Trophoblast cell (in vitro differentiated cells and primary cell): ENCODE measurements around the gene EGR4.

Source experiments
- DNase-seq, 2 donors: peaks; one replicate each; pipeline ENCODE4 v3.0.0-alpha.2; 2016
- H2AFZ ChIP-seq: 2 replicates; pipeline ENCODE4 v1.6.1; 2013; ENCODE audit warnings: low read length, moderate library complexity, mild to moderate bottlenecking; ENCODE audit not compliant: insufficient read depth, poor library complexity
- H2AK5ac ChIP-seq: 2 replicates; pipeline ENCODE4 v1.6.1; 2013; ENCODE audit warnings: mild to moderate bottlenecking, low read length
- H2BK120ac ChIP-seq: 2 replicates; pipeline ENCODE4 v1.6.1; 2013; ENCODE audit warnings: low read length, mild to moderate bottlenecking, moderate library complexity; ENCODE audit not compliant: insufficient read depth, poor library complexity
- H2BK12ac ChIP-seq: 2 replicates; pipeline ENCODE4 v1.6.1; 2013; ENCODE audit warnings: mild to moderate bottlenecking, low read length, moderate library complexity
- H2BK5ac ChIP-seq: 2 replicates; pipeline ENCODE4 v1.6.1; 2013; ENCODE audit warnings: low read length, low read depth, moderate library complexity, mild to moderate bottlenecking; ENCODE audit not compliant: poor library complexity
- H3K14ac ChIP-seq: 2 replicates; pipeline ENCODE4 v1.6.1; 2013; ENCODE audit warnings: mild to moderate bottlenecking, low read length
- H3K18ac ChIP-seq: 2 replicates; pipeline ENCODE4 v1.6.1; 2013; ENCODE audit warnings: mild to moderate bottlenecking, low read length
- H3K23ac ChIP-seq: 2 replicates; pipeline ENCODE4 v1.6.1; 2013; ENCODE audit warnings: low read length
- H3K27ac ChIP-seq: 2 replicates; pipeline ENCODE4 v1.5.1; 2013; ENCODE audit warnings: low read depth, mild to moderate bottlenecking, inconsistent platforms, low read length, moderate library complexity
- H3K27me3 ChIP-seq: 2 replicates; pipeline ENCODE4 v1.6.1; 2013; ENCODE audit warnings: inconsistent platforms, mild to moderate bottlenecking, low read length, moderate library complexity; ENCODE audit not compliant: insufficient read depth
- H3K36me3 ChIP-seq, 2 experiments: 1 replicate in 1 of 2; 2 replicates in 1 of 2; pipeline ENCODE4 v1.6.1; 2013; ENCODE audit warnings: low read length in 2 of 2, mild to moderate bottlenecking in 2 of 2, moderate library complexity in 1 of 2; ENCODE audit not compliant: insufficient read depth in 2 of 2, control insufficient read depth in 1 of 2
- H3K4ac ChIP-seq: 2 replicates; pipeline ENCODE4 v1.6.1; 2013; ENCODE audit warnings: low read depth, mild to moderate bottlenecking, low read length, moderate library complexity
- H3K4me1 ChIP-seq, 2 experiments: 1 replicate in 1 of 2; 2 replicates in 1 of 2; pipeline ENCODE4 v1.6.1; 2013; ENCODE audit warnings: low read length in 2 of 2, mild to moderate bottlenecking in 2 of 2, moderate library complexity in 1 of 2; ENCODE audit not compliant: insufficient read depth in 2 of 2, control insufficient read depth in 1 of 2
- H3K4me2 ChIP-seq: 2 replicates; pipeline ENCODE4 v1.6.1; 2013; ENCODE audit warnings: inconsistent platforms, mild to moderate bottlenecking, low read length, moderate library complexity
- H3K4me3 ChIP-seq: 2 replicates; pipeline ENCODE4 v1.5.1; 2013; ENCODE audit warnings: mild to moderate bottlenecking, low read depth, low read length, inconsistent platforms
- H3K79me1 ChIP-seq: one replicate; pipeline ENCODE4 v1.6.1; 2013; ENCODE audit warnings: low read length
- H3K79me2 ChIP-seq: 2 replicates; pipeline ENCODE4 v1.6.1; 2013; ENCODE audit warnings: low read length, mild to moderate bottlenecking; ENCODE audit not compliant: control insufficient read depth, insufficient read depth, poor library complexity
- H3K9ac ChIP-seq: 2 replicates; pipeline ENCODE4 v1.6.1; 2013; ENCODE audit warnings: mild to moderate bottlenecking, low read length
- H3K9me3 ChIP-seq: 2 replicates; pipeline ENCODE4 v1.6.1; 2013; ENCODE audit warnings: low read depth, mild to moderate bottlenecking, control low read depth, inconsistent platforms, low read length; ENCODE audit not compliant: insufficient read depth
- H4K12ac ChIP-seq: 2 replicates; pipeline ENCODE4 v1.6.1; 2013; ENCODE audit warnings: low read depth, mild to moderate bottlenecking, low read length, moderate library complexity
- H4K8ac ChIP-seq: 2 replicates; pipeline ENCODE4 v1.6.1; 2013; ENCODE audit warnings: low read depth, mild to moderate bottlenecking, low read length, moderate library complexity
- H4K91ac ChIP-seq: one replicate; pipeline ENCODE4 v1.6.1; 2013; ENCODE audit warnings: low read depth, mild to moderate bottlenecking, low read length, moderate library complexity
- WGBS: extraction: QIAGEN DNeasy Blood & Tissue Kit; methylation state at CpG from one replicate; pipeline ENCODE4 v1.1.7; 2013; ENCODE audit warnings: missing lambda C conversion rate; ENCODE audit not compliant: insufficient read length, insufficient coverage; ENCODE audit errors: extremely low coverage; 5-methylcytosine and 5-hydroxymethylcytosine counted together

The EGR4 gene

DNA sequence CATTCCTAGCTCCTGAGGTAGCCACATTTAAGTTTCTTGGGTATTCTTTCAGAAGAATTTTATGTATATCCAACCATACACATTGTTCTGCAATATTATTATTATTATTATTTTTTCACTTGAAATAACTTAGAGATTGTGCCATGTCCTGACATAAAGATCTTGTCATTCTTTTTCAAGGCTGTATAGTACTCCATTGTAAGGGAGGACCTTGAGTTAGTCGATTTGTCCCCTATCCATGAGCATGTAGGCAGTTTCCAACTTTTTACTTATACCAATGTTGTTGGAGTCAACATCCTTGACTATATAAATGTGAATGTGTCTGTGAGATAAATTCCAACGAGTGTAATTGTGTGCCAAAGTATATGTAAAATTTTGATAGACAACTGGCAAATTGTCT lies 891 bp upstream of the EGR4 start:
- no CpG with 5 or more reads among the region's 2 CpGs for WGBS
- DNase-seq = no peak
- peaks cover 45% of the 10 kb centered on the region for H3K27me3 ChIP-seq

GRCh38 chr2:73292906-73293533 lies 328 bp downstream of the EGR4 start:
- Histone ChIP-seq H3K23ac (no peak overlapping the region), H3K27me3 (peaks cover 45% of the 10 kb centered on the region), H3K4me3 (peak overlapping the region; percentile 66), H3K9me3 (peaks cover 3% of the 10 kb centered on the region), H4K8ac (no peak overlapping the region), H3K4ac (no peak overlapping the region), H3K9ac (no peak overlapping the region), H3K27ac (no peak overlapping the region), H4K91ac (no peak overlapping the region), H3K4me2 (peak overlapping the region; percentile 94), H4K12ac (no peak overlapping the region), H2BK12ac (no peak overlapping the region), H2AK5ac (no peak overlapping the region), H2BK5ac (no peak overlapping the region), H2AFZ (no peak overlapping the region), H2BK120ac (no peak overlapping the region), H3K79me1 (no peaks in the 10 kb centered on the region), H3K14ac (no peak overlapping the region), H3K18ac (no peak overlapping the region), H3K79me2 (no peaks in the 10 kb centered on the region), H3K36me3 (no peaks in the 10 kb centered on the region), H3K4me1 (peaks cover 5 to 19% of the 10 kb centered on the region in 2 experiments)
- no CpG with 5 or more reads among the region's 64 CpGs for WGBS
- no peak for DNase-seq

More for the DNA sequence above, 891 bp upstream of the EGR4 start:
- H3K79me2 ChIP-seq = no peaks in the 10 kb centered on the region
- H3K27ac ChIP-seq = no peak overlapping the region
- H3K4ac ChIP-seq = no peak overlapping the region
- H4K8ac ChIP-seq = no peak overlapping the region
- no peak overlapping the region for H3K4me3 ChIP-seq
- no peak overlapping the region for H2BK12ac ChIP-seq
- no peak overlapping the region for H3K14ac ChIP-seq
- H3K23ac ChIP-seq = no peak overlapping the region
- no peak overlapping the region for H3K9ac ChIP-seq
- no peaks in the 10 kb centered on the region for H3K36me3 ChIP-seq
- H2BK120ac ChIP-seq = no peak overlapping the region
- H3K9me3 ChIP-seq = peaks cover 3% of the 10 kb centered on the region
- H4K12ac ChIP-seq = no peak overlapping the region
- no peak overlapping the region for H2AFZ ChIP-seq
- no peaks in the 10 kb centered on the region for H3K79me1 ChIP-seq
- H4K91ac ChIP-seq = no peak overlapping the region
- no peak overlapping the region for H2BK5ac ChIP-seq
- no peak overlapping the region for H3K4me2 ChIP-seq
- no peak overlapping the region for H3K18ac ChIP-seq
- H2AK5ac ChIP-seq = no peak overlapping the region
- peaks cover 5 to 19% of the 10 kb centered on the region in 2 experiments for H3K4me1 ChIP-seq

DNA sequence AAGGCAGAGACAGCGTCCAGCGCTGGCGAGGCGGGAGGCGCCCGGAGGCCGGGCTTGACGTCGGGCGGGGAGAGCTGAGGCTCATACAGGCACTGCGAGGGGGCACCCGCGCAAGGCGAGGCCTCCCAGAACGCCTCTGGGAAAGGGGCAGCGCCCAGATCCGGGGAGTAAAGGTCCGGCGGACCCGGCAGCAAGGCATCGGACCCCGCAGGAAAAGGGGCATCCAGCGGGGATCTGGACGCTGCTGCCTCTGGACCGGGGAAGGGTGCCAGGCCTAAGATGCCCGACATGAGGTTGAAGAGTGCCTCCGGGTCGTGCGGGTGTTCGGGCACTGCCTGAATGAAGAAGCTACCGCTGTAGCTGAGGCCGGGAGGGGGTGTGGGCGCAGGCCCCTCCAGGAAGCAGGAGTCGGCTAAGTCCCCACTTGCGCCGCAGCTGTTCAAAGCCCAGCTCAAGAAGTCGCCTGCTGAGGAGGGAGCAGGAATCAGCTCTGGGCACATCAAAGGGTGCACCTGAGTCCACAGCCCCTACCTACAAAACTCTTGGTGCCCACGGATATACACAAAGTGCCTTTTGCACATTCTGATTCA lies 937 bp downstream of the EGR4 start:
- Histone ChIP-seq H2BK5ac (no peak overlapping the region), H3K27me3 (peaks cover 45% of the 10 kb centered on the region), H2AK5ac (no peak overlapping the region), H3K79me2 (no peaks in the 10 kb centered on the region), H4K8ac (no peak overlapping the region), H3K23ac (no peak overlapping the region), H4K91ac (no peak overlapping the region), H3K4me1 (peaks cover 5 to 19% of the 10 kb centered on the region in 2 experiments), H3K9me3 (peaks cover 3% of the 10 kb centered on the region), H3K4me3 (no peak overlapping the region), H4K12ac (no peak overlapping the region), H2BK120ac (no peak overlapping the region), H3K9ac (no peak overlapping the region), H3K4ac (no peak overlapping the region), H2BK12ac (no peak overlapping the region), H2AFZ (no peak overlapping the region), H3K27ac (no peak overlapping the region), H3K4me2 (peak overlapping the region; percentile 6), H3K36me3 (no peaks in the 10 kb centered on the region), H3K79me1 (no peaks in the 10 kb centered on the region), H3K18ac (no peak overlapping the region), H3K14ac (no peak overlapping the region)
- DNase-seq = no peak
- WGBS = no CpG with 5 or more reads among the region's 38 CpGs

DNA sequence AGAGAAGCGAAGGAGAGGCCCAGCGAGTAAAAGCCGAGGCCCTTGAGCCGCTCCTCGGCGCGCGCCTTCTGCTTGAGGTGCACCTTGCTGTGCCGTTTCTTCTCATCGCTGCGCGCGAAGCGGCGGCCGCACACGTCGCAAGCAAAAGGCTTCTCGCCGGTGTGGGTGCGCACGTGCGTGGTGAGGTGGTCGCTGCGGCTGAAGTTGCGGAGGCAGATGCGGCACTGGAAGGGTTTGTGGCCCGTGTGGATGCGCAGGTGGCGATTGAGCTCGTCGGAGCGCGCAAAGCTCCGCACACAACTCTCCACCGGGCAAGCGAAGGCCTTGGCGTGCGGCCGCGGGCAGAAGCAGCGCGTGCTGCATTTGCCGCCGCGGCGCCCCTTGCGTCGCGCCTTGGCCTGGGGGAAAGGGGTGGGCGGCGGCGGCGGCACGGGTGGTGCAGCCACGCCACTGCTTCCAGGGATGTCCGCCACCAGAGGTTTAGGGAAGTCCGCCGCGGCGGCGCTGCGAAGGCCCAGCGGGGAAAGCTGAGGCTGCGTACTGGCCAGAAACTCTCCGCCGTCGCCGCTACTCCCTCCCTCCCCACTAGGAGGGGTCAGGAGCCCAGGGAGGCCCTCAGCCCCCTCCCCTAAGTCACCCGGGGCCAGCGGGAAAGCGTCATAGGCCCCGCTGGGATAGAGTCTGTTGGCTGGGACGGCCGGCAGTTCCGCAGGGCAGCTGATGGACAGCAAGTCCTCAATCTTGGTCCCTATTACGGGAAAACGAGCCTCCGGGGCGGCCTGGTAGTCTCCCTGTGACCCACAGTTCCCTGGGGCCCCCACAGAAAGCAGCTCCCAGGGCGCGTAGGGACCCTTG lies 1.7 kb downstream of the EGR4 start:
- DNase-seq = no peak
- Histone ChIP-seq H3K36me3 (no peaks in the 10 kb centered on the region), H4K12ac (no peak overlapping the region), H4K91ac (no peak overlapping the region), H3K9me3 (peaks cover 3% of the 10 kb centered on the region), H3K4ac (no peak overlapping the region), H3K79me2 (no peaks in the 10 kb centered on the region), H3K23ac (no peak overlapping the region), H3K27ac (no peak overlapping the region), H2BK120ac (no peak overlapping the region), H2AFZ (no peak overlapping the region), H3K79me1 (no peaks in the 10 kb centered on the region), H3K18ac (no peak overlapping the region), H2BK5ac (no peak overlapping the region), H3K14ac (no peak overlapping the region), H3K4me2 (peak overlapping the region; percentile 53), H2BK12ac (no peak overlapping the region), H3K4me3 (peak overlapping the region; percentile 3), H3K27me3 (peaks cover 45% of the 10 kb centered on the region), H4K8ac (no peak overlapping the region), H3K4me1 (peaks cover 5 to 19% of the 10 kb centered on the region in 2 experiments), H2AK5ac (no peak overlapping the region), H3K9ac (no peak overlapping the region)
- no CpG with 5 or more reads among the region's 82 CpGs for WGBS
